Choroid plexus epithelial cell (primary cell): ENCODE results near the gene GSK3A.

Experiments used
- DNase-seq: peaks from one replicate; pipeline ENCODE4 v3.0.0-alpha.2; 2010; ENCODE audit warnings: low read depth
- H3K4me3 ChIP-seq: 2 replicates; pipeline ENCODE4 v1.5.1; 2011; ENCODE audit warnings: low read depth, mild to moderate bottlenecking, control low read depth, low read length, moderate library complexity
- CTCF ChIP-seq: conservative IDR thresholded peaks from 2 replicates; pipeline ENCODE4 v1.5.1; 2011; ENCODE audit warnings: low read depth, mild to moderate bottlenecking, control low read depth, inconsistent platforms, low read length, moderate library complexity

Gene GSK3A

GRCh38 chr19:42184401-42184861 lies 58.0 kb downstream of the GSK3A start:
- no peak overlapping the region for H3K4me3 ChIP-seq
- peak; percentile 95 for TF ChIP-seq CTCF
- peak; percentile 86 for DNase-seq
